A549 (cell line): Measurements from ENCODE around the gene BFSP1. TPM values are rescaled to one million over a fixed set of nuclear protein-coding genes. Genes with fewer than 3 reads are reported as not detected.
A peak's percentile ranks its signal among the peaks of the same experiment; 100 is the strongest.

Source experiments
- ATAC-seq, 2 experiments: fragments of 200-7000 bp in 1 of 2; fragments of >200 bp in 1 of 2; cut with Nextera tagmentation in 1 of 2; cut with Tn5 transposase in 1 of 2; 3 replicates each; pipeline versions ENCODE4 v1.8.0 to v1.9.1; 2018 to 2020; ENCODE audit warnings: mild to moderate bottlenecking in 1 of 2, moderate library complexity in 1 of 2
- CTCF ChIA-PET: fragments of 300-600 bp; sonication (Branson Sonifier 250); formaldehyde crosslinking; extraction: SDS; loops from one replicate; lab custom pipeline; 2021; ENCODE audit warnings: antibody characterized with exemption, inconsistent platforms; lab: Yijun Ruan, JAX
- POLR2A ChIA-PET: fragments of 350-600 bp; formaldehyde crosslinking; extraction: SDS; loops from one replicate; lab custom pipeline; 2021; ENCODE audit warnings: antibody characterized with exemption, inconsistent platforms; lab: Yijun Ruan, JAX
- DNase-seq, 2 experiments: peaks; one replicate each; pipeline versions ENCODE4 v3.0.0 to v3.0.0-alpha.2; 2011 to 2016; ENCODE audit warnings: low read depth in 1 of 2, low spot score in 1 of 2
- FAIRE-seq: peaks from 2 replicates; lab custom pipeline; 2011; peaks lifted over from hg19 to GRCh38; lab: Jason Lieb, UNC
- H3K27ac ChIP-seq, 2 experiments: fragments of >200 bp; sonication (Bioruptor Twin); formaldehyde crosslinking; 3 replicates each; pipeline ENCODE4 v1.5.1; 2016 to 2017
- H3K4me1 ChIP-seq: fragments of >200 bp; sonication (Bioruptor Twin); formaldehyde crosslinking; 3 replicates; pipeline ENCODE4 v1.6.1; 2016
- H3K4me2 ChIP-seq: fragments of >200 bp; sonication (Bioruptor Twin); formaldehyde crosslinking; 3 replicates; pipeline ENCODE4 v1.6.1; 2016
- H3K4me3 ChIP-seq: fragments of >200 bp; sonication (Bioruptor Twin); formaldehyde crosslinking; 3 replicates; pipeline ENCODE4 v1.5.1; 2016
- H3K9me3 ChIP-seq: fragments of >200 bp; sonication (Bioruptor Twin); formaldehyde crosslinking; 3 replicates; pipeline ENCODE4 v1.6.1; 2016
- CBX8 ChIP-seq: fragments of 200-600 bp; sonication (generic); IDR thresholded peaks from 2 replicates; pipeline ENCODE4 v1.6.1; 2016
- EP300 ChIP-seq, 2 experiments: fragments of >200 bp; sonication (Bioruptor Twin); formaldehyde crosslinking; IDR thresholded peaks; 2 replicates in 1 of 2; 3 replicates in 1 of 2; pipeline ENCODE4 v1.6.1; 2016 to 2017
- FOSB ChIP-seq: fragments of 250-450 bp; sonication (Bioruptor Pico); IDR thresholded peaks from 2 replicates; pipeline ENCODE4 v1.5.0; 2020; ENCODE audit warnings: mild to moderate bottlenecking, moderate library complexity
- FOSL2 ChIP-seq, 2 experiments: fragments of 450-650 bp in 1 of 2; fragments of >200 bp in 1 of 2; sonication (Bioruptor Twin) in 1 of 2; formaldehyde crosslinking; IDR thresholded peaks; 2 replicates each; pipeline versions ENCODE4 v1.5.0 to v1.6.1; 2016 to 2020; ENCODE audit warnings: mild to moderate bottlenecking in 1 of 2, moderate library complexity in 1 of 2
- HOXA7 ChIP-seq: fragments of 250-450 bp; sonication (Bioruptor Pico); IDR thresholded peaks from 2 replicates; pipeline ENCODE4 v1.5.0; 2020; ENCODE audit warnings: mild to moderate bottlenecking, moderate library complexity
- JUN ChIP-seq, 2 experiments: fragments of >200 bp; sonication (Bioruptor Twin); formaldehyde crosslinking; IDR thresholded peaks; 2 replicates in 1 of 2; 3 replicates in 1 of 2; pipeline ENCODE4 v1.6.1; 2016 to 2017
- MAFK ChIP-seq: fragments of 450-650 bp; IDR thresholded peaks from 2 replicates; pipeline ENCODE4 v1.6.1; 2014; ENCODE audit not compliant: partially characterized antibody
- MAZ ChIP-seq: fragments of 150-350 bp; IDR thresholded peaks from 2 replicates; pipeline ENCODE4 v1.6.1; 2014; ENCODE audit warnings: antibody characterized with exemption, low read depth, low read length, borderline replicate concordance
- MYC ChIP-seq: IDR thresholded peaks from 2 replicates; pipeline ENCODE4 v1.6.1; 2012; ENCODE audit warnings: mild to moderate bottlenecking, inconsistent platforms, low read length, improper control_type of control experiment, borderline replicate concordance
- NFE2L2 ChIP-seq: fragments of 150-350 bp; conservative IDR thresholded peaks from 2 replicates; pipeline ENCODE4 v1.6.1; 2014; ENCODE audit warnings: low read length
- PHF8 ChIP-seq: fragments of 200-600 bp; sonication (generic); IDR thresholded peaks from 2 replicates; pipeline ENCODE4 v1.6.1; 2016; ENCODE audit warnings: low read depth, mild to moderate bottlenecking, antibody characterized with exemption, moderate library complexity, borderline replicate concordance
- RFX5 ChIP-seq: fragments of 450-650 bp; IDR thresholded peaks from 2 replicates; pipeline ENCODE4 v1.7.1; 2014; ENCODE audit warnings: antibody characterized with exemption, mild to moderate bottlenecking, moderate library complexity
- SMC3 ChIP-seq: fragments of >200 bp; sonication (Bioruptor Twin); formaldehyde crosslinking; IDR thresholded peaks from 3 replicates; pipeline ENCODE4 v1.6.1; 2018; ENCODE audit warnings: inconsistent platforms
- SREBF2 ChIP-seq: fragments of 450-650 bp; IDR thresholded peaks from 2 replicates; pipeline ENCODE4 v1.6.1; 2014; ENCODE audit warnings: mild to moderate bottlenecking, moderate library complexity
- TFCP2L1 ChIP-seq: fragments of 250-450 bp; sonication (Bioruptor Pico); IDR thresholded peaks from 2 replicates; pipeline ENCODE4 v1.5.0; 2021; ENCODE audit warnings: mild to moderate bottlenecking
- TP53 ChIP-seq: fragments of 250-450 bp; sonication (Bioruptor Pico); IDR thresholded peaks from 2 replicates; pipeline ENCODE4 v1.5.0; 2021; ENCODE audit warnings: mild to moderate bottlenecking, moderate library complexity
- ZFP36 ChIP-seq: fragments of 450-650 bp; IDR thresholded peaks from 2 replicates; pipeline ENCODE4 v1.6.1; 2014; ENCODE audit warnings: borderline replicate concordance; ENCODE audit not compliant: partially characterized antibody
- ZNF302 ChIP-seq: fragments of 250-450 bp; sonication (Bioruptor Pico); IDR thresholded peaks from 2 replicates; pipeline ENCODE4 v1.9.0; 2021; ENCODE audit warnings: inconsistent platforms, mild to moderate bottlenecking, moderate library complexity
- WGBS: methylation state at CpG from one replicate; pipeline ENCODE4 v1.1.6; 2017; ENCODE audit errors: missing lambda C conversion rate; 5-methylcytosine and 5-hydroxymethylcytosine counted together
- polyA plus RNA-seq, 4 experiments: library from polyadenylated mRNA; depleted of rRNA in 3 of 4; stranded (reverse); fragments of >200 nt; fragmentation: RNase III in 1 of 4; extraction: RNeasy Plus Mini Kit Qiagen cat#74134 plus additional on column Dnase treatment in 1 of 4; gene quantifications; 2 replicates in 3 of 4; 3 replicates in 1 of 4; pipeline ENCODE4 v1.2.3, GENCODE V29; 2011 to 2017
- TF ChIP-seq, protein P1 (sequence below): IDR thresholded peaks from 2 replicates; pipeline ENCODE4 v1.6.1; 2012
- TF ChIP-seq, protein P2 (sequence below): fragments of 250-450 bp; sonication (Bioruptor Pico); IDR thresholded peaks from 2 replicates; pipeline ENCODE4 v1.5.0; 2020; ENCODE audit warnings: low read depth, mild to moderate bottlenecking, moderate library complexity
- TF ChIP-seq, protein P3 (sequence below): IDR thresholded peaks from 2 replicates; pipeline ENCODE4 v1.6.1; 2012; ENCODE audit warnings: low read depth, borderline replicate concordance

The BFSP1 gene
- polyA plus RNA-seq, 2 of the 4 experiments (the other 2 are of a cell fraction), result 7.2 to 8.3 TPM

DNA sequence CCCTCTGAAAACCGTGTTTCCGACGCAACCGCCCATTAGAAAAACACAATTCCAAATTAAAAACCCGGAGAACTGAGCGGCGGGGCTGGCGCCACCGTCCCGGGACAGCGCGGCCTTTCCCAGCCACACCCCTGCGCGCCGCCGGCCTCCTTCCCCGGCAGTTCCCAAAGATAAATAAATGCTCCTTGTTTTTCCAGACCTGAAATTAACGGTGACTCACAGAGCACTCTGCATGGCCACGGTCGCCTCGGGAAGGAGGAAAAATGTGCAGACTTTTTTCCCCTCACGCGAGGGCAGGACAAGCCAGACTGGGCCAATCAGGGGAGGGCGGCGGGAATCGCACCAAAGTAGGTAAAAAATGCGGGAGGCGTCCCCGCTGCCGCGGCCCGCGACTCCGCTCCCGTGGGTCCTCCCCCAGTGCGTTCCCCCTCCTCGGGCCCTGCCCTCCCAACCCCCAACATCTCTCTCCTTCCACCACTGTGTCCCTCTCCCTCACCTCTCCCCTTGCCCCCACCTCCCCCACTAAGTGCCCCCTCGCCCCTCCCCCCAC lies 37.9 kb upstream of the BFSP1 start (continued):
- TF ChIP-seq CBX8 (no peak), FOSL2 (IDR thresholded peaks at IDR 0.05) (peak; percentile 62), FOSL2 (CRISPR knock-in tag; IDR thresholded peaks at IDR 0.05) (peak; percentile 97), FOSB (CRISPR knock-in tag) (peak; percentile 80), SREBF2 (no peak), MAZ (peak; percentile 71; the same call in 1 of the 2 replicates), RFX5 (no peak), NFE2L2 (no peak), ZNF302 (CRISPR knock-in tag) (no peak), PHF8 (peak; percentile 83; the same call in 1 of the 2 replicates), MAFK (no peak), TP53 (CRISPR knock-in tag) (peak; percentile 87; the same call in 1 of the 2 replicates), ZFP36 (peak; percentile 23), MYC (peak; percentile 70; the same call in 1 of the 2 replicates), SMC3 (peak; percentile 32; the same call in 1 of the 3 replicates)
- TF ChIP-seq, protein P1, sequence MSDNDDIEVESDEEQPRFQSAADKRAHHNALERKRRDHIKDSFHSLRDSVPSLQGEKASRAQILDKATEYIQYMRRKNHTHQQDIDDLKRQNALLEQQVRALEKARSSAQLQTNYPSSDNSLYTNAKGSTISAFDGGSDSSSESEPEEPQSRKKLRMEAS, result peak; percentile 85
- TF ChIP-seq, protein P2, sequence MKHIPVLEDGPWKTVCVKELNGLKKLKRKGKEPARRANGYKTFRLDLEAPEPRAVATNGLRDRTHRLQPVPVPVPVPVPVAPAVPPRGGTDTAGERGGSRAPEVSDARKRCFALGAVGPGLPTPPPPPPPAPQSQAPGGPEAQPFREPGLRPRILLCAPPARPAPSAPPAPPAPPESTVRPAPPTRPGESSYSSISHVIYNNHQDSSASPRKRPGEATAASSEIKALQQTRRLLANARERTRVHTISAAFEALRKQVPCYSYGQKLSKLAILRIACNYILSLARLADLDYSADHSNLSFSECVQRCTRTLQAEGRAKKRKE, result no peak

DNA sequence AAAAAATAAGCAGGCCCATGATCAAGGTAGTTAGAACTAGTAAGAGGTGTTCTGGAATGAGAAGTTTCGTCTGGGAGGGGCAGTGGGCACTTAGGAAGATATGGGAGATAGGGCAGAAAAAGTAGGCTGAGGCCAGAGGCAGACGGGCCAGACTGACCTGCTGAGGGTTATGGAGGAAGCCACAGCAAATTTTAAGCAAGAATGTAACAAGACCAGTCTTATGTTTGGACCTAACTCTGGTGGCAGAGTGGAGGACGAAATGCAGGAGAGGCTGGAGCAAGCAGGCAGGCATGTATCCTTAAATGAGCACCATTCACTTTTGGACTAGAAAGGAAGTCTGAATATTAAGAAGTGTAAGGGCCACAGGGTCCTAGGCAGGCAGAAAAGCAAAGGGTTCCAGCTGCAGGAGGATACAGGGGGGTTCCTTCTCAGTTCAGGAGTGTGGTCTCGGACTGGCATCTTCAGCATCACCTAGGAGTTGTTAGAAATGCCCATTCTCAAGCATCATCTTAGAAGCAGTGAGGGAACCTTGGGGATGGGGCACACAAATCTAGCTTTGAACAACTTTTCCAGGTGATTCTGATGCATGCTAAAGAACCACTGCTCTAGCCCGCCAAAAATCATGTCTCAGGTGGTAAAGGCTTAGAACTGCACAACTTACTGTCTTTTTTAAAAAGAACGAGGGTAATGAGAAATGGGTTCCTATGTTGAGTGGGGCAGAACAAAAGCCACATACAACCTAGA lies 37.0 kb upstream of the BFSP1 start:
- POLR2A ChIA-PET, result interaction anchor here (0.6 to 1.0 kb wide), 2 partner anchors 31 to 38 kb away, joined by 3 read pairs; no protein-coding TSS in a partner anchor
- Histone ChIP-seq H3K4me1 (peaks cover 45% of the 10 kb centered on the region), H3K4me3 (peak overlapping the region; percentile 87), H3K27ac (peak overlapping the region; percentile 91 to 96), H3K4me2 (peak overlapping the region; percentile 98), H3K9me3 (peaks cover 4% of the 10 kb centered on the region; the same call in 1 of the 3 replicates)
- TF ChIP-seq, protein P2, result peak; percentile 57; the same call in 1 of the 2 replicates
- TF ChIP-seq TP53 (CRISPR knock-in tag) (0 out of 2 replicates have a peak, but pooled peaks have one; percentile 55), HOXA7 (CRISPR knock-in tag) (peak; percentile 28; the same call in 1 of the 2 replicates), FOSB (CRISPR knock-in tag) (no peak; the same call in 1 of the 2 replicates), JUN (IDR thresholded peaks at IDR 0.05) (no peak), ZFP36 (no peak), TFCP2L1 (CRISPR knock-in tag) (peak; percentile 72; the same call in 1 of the 2 replicates), EP300 (IDR thresholded peaks at IDR 0.05) (no peak)
- TF ChIP-seq, protein P3, sequence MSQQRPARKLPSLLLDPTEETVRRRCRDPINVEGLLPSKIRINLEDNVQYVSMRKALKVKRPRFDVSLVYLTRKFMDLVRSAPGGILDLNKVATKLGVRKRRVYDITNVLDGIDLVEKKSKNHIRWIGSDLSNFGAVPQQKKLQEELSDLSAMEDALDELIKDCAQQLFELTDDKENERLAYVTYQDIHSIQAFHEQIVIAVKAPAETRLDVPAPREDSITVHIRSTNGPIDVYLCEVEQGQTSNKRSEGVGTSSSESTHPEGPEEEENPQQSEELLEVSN, result peak; percentile 42; the same call in 1 of the 2 replicates
- FAIRE-seq (peak; percentile 63), DNase-seq (no peak), ATAC-seq (no peak)
- CTCF ChIA-PET, result interaction anchor here (0.6 to 1.0 kb wide), 3 partner anchors 26 to 49 kb away, joined by 3 to 5 read pairs (median 3); no protein-coding TSS in a partner anchor
- 37% methylated on average over 6 of the region's 6 CpGs for WGBS
